ENCODE data around the gene ALG1.
"Not testable (repeated sequence)": the region's sequence is repeated elsewhere in the genome, so short reads cannot be mapped to it uniquely, and the experiment has no call there.

Gene ALG1

GRCh38 chr16:5080996-5081395 lies 9.4 kb downstream of the ALG1 start:
- not testable (repeated sequence) for H2AFZ ChIP-seq (ENCODE audit: low read depth, low read length); H2BK5ac ChIP-seq (ENCODE audit: low read depth, low read length, poor library complexity, severe bottlenecking); H4K91ac ChIP-seq (ENCODE audit: low read length); H2AK5ac ChIP-seq (ENCODE audit: low read length, severe bottlenecking); H3K18ac ChIP-seq (ENCODE audit: low read depth in 1 of 2, low read length in 2 of 2); H3K9me3 ChIP-seq (ENCODE audit: control insufficient read depth, low read length); H3K14ac ChIP-seq (ENCODE audit: low read length in 2 of 2); H3K27me3 ChIP-seq (ENCODE audit: control insufficient read depth in 1 of 2, insufficient read depth in 1 of 2, low read length in 2 of 2); H3K4me3 ChIP-seq (ENCODE audit: insufficient read depth in 1 of 2, low read depth in 1 of 2, low read length in 2 of 2); H3K79me1 ChIP-seq (replicated peaks; ENCODE audit: low read length, poor library complexity, severe bottlenecking); H3K27ac ChIP-seq (ENCODE audit: low read length, poor library complexity, severe bottlenecking); H2BK120ac ChIP-seq (ENCODE audit: low read depth, low read length); DNase-seq; H2BK12ac ChIP-seq (ENCODE audit: low read length in 2 of 2); H3K4me1 ChIP-seq (ENCODE audit: control insufficient read depth, insufficient read depth, low read depth, low read length); H2BK15ac ChIP-seq (ENCODE audit: low read depth, poor library complexity, severe bottlenecking); H3K4ac ChIP-seq (ENCODE audit: low read depth in 1 of 2, low read length in 2 of 2); H3K9ac ChIP-seq (ENCODE audit: low read length); H3K23ac ChIP-seq (ENCODE audit: low read length in 2 of 2); H3K4me2 ChIP-seq (ENCODE audit: low read length, poor library complexity, severe bottlenecking); H4K8ac ChIP-seq (ENCODE audit: low read length)
- 100% methylated on average over 4 of the region's 9 CpGs for WGBS
- H3K36me3 ChIP-seq (ENCODE audit: control insufficient read depth in 1 of 2, insufficient read depth in 2 of 2, low read depth in 1 of 2, low read length in 2 of 2): peaks cover 41 to 73% of the 10 kb centered on the region in 2 experiments

DNA sequence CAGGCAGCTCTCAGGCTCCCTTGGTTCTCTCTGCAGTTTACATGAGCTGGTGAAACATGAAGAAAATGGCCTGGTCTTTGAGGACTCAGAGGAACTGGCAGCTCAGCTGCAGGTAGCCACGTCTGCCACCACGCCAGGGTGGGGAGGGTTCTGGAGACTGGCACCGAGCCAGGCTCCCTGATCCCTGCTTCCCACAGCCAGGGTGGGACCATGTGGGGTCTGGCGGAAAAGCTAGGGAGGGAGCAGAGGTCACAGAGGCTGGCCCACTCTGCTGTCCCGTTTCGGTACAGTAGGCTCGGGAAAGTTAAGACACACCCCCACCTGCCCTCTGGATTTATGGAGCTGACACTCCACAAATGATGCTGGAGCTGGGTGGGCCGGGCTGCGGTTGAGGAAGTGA lies 12.0 kb downstream of the ALG1 start:
- not testable (repeated sequence) for H3K4me2 ChIP-seq (ENCODE audit: low read length, poor library complexity, severe bottlenecking); H4K91ac ChIP-seq (ENCODE audit: low read length)
- WGBS: 97% methylated on average over 9 of the region's 9 CpGs

GRCh38 chr16:5084099-5084731 lies 12.6 kb downstream of the ALG1 start:
- DNase-seq; H3K27me3 ChIP-seq (ENCODE audit: control insufficient read depth in 1 of 2, insufficient read depth in 1 of 2, low read length in 2 of 2); H2BK12ac ChIP-seq (ENCODE audit: low read length in 2 of 2); H3K4me2 ChIP-seq (ENCODE audit: low read length, poor library complexity, severe bottlenecking); H2AFZ ChIP-seq (ENCODE audit: low read depth, low read length); H3K14ac ChIP-seq (ENCODE audit: low read length in 2 of 2); H2BK15ac ChIP-seq (ENCODE audit: low read depth, poor library complexity, severe bottlenecking); H3K9me3 ChIP-seq (ENCODE audit: control insufficient read depth, low read length); H3K27ac ChIP-seq (ENCODE audit: low read length, poor library complexity, severe bottlenecking); H4K91ac ChIP-seq (ENCODE audit: low read length); H3K23ac ChIP-seq (ENCODE audit: low read length in 2 of 2); H3K9ac ChIP-seq (ENCODE audit: low read length); H3K4me1 ChIP-seq (ENCODE audit: control insufficient read depth, insufficient read depth, low read depth, low read length); H3K4ac ChIP-seq (ENCODE audit: low read depth in 1 of 2, low read length in 2 of 2); H2AK5ac ChIP-seq (ENCODE audit: low read length, severe bottlenecking); H3K79me1 ChIP-seq (replicated peaks; ENCODE audit: low read length, poor library complexity, severe bottlenecking); H2BK5ac ChIP-seq (ENCODE audit: low read depth, low read length, poor library complexity, severe bottlenecking); H3K4me3 ChIP-seq (ENCODE audit: insufficient read depth in 1 of 2, low read depth in 1 of 2, low read length in 2 of 2); H3K18ac ChIP-seq (ENCODE audit: low read depth in 1 of 2, low read length in 2 of 2); H4K8ac ChIP-seq (ENCODE audit: low read length); H2BK120ac ChIP-seq (ENCODE audit: low read depth, low read length): not testable (repeated sequence)
- 87% methylated on average over 9 of the region's 11 CpGs for whole genome bisulfite sequencing
- peaks cover 34 to 60% of the 10 kb centered on the region in 2 experiments for H3K36me3 ChIP-seq (ENCODE audit: control insufficient read depth in 1 of 2, insufficient read depth in 2 of 2, low read depth in 1 of 2, low read length in 2 of 2)

More for the DNA sequence above, 12.0 kb downstream of the ALG1 start:
- H4K8ac ChIP-seq (ENCODE audit: low read length); H3K79me1 ChIP-seq (replicated peaks; ENCODE audit: low read length, poor library complexity, severe bottlenecking); H3K14ac ChIP-seq (ENCODE audit: low read length in 2 of 2); H2AFZ ChIP-seq (ENCODE audit: low read depth, low read length); H2AK5ac ChIP-seq (ENCODE audit: low read length, severe bottlenecking); H3K4ac ChIP-seq (ENCODE audit: low read depth in 1 of 2, low read length in 2 of 2); H2BK15ac ChIP-seq (ENCODE audit: low read depth, poor library complexity, severe bottlenecking); H3K23ac ChIP-seq (ENCODE audit: low read length in 2 of 2); DNase-seq; H3K27ac ChIP-seq (ENCODE audit: low read length, poor library complexity, severe bottlenecking); H3K9me3 ChIP-seq (ENCODE audit: control insufficient read depth, low read length); H2BK12ac ChIP-seq (ENCODE audit: low read length in 2 of 2); H3K18ac ChIP-seq (ENCODE audit: low read depth in 1 of 2, low read length in 2 of 2); H2BK120ac ChIP-seq (ENCODE audit: low read depth, low read length); H3K27me3 ChIP-seq (ENCODE audit: control insufficient read depth in 1 of 2, insufficient read depth in 1 of 2, low read length in 2 of 2); H3K4me1 ChIP-seq (ENCODE audit: control insufficient read depth, insufficient read depth, low read depth, low read length); H2BK5ac ChIP-seq (ENCODE audit: low read depth, low read length, poor library complexity, severe bottlenecking); H3K9ac ChIP-seq (ENCODE audit: low read length); H3K4me3 ChIP-seq (ENCODE audit: insufficient read depth in 1 of 2, low read depth in 1 of 2, low read length in 2 of 2): not testable (repeated sequence)
- peaks cover 34 to 60% of the 10 kb centered on the region in 2 experiments for H3K36me3 ChIP-seq (ENCODE audit: control insufficient read depth in 1 of 2, insufficient read depth in 2 of 2, low read depth in 1 of 2, low read length in 2 of 2)

GRCh38 chr16:5084802-5085201 lies 13.2 kb downstream of the ALG1 start:
- H2AFZ ChIP-seq (ENCODE audit: low read depth, low read length); H3K4me1 ChIP-seq (ENCODE audit: control insufficient read depth, insufficient read depth, low read depth, low read length): not testable (repeated sequence)
- 60% methylated on average over 10 of the region's 10 CpGs for WGBS

More at GRCh38 chr16:5084802-5085201, 13.2 kb downstream of the ALG1 start:
- H3K14ac ChIP-seq (ENCODE audit: low read length in 2 of 2); H3K27ac ChIP-seq (ENCODE audit: low read length, poor library complexity, severe bottlenecking); H2BK12ac ChIP-seq (ENCODE audit: low read length in 2 of 2); H2BK5ac ChIP-seq (ENCODE audit: low read depth, low read length, poor library complexity, severe bottlenecking); H3K18ac ChIP-seq (ENCODE audit: low read depth in 1 of 2, low read length in 2 of 2); H3K79me1 ChIP-seq (replicated peaks; ENCODE audit: low read length, poor library complexity, severe bottlenecking); H2AK5ac ChIP-seq (ENCODE audit: low read length, severe bottlenecking); H4K8ac ChIP-seq (ENCODE audit: low read length); H3K9ac ChIP-seq (ENCODE audit: low read length); H3K4me3 ChIP-seq (ENCODE audit: insufficient read depth in 1 of 2, low read depth in 1 of 2, low read length in 2 of 2); H2BK120ac ChIP-seq (ENCODE audit: low read depth, low read length); H4K91ac ChIP-seq (ENCODE audit: low read length); H3K4me2 ChIP-seq (ENCODE audit: low read length, poor library complexity, severe bottlenecking); H3K27me3 ChIP-seq (ENCODE audit: control insufficient read depth in 1 of 2, insufficient read depth in 1 of 2, low read length in 2 of 2); H3K9me3 ChIP-seq (ENCODE audit: control insufficient read depth, low read length); H3K23ac ChIP-seq (ENCODE audit: low read length in 2 of 2); H3K4ac ChIP-seq (ENCODE audit: low read depth in 1 of 2, low read length in 2 of 2); H2BK15ac ChIP-seq (ENCODE audit: low read depth, poor library complexity, severe bottlenecking): not testable (repeated sequence)
- peak; percentile 66 for DNase-seq
- H3K36me3 ChIP-seq (ENCODE audit: control insufficient read depth in 1 of 2, insufficient read depth in 2 of 2, low read depth in 1 of 2, low read length in 2 of 2): peaks cover 32 to 64% of the 10 kb centered on the region in 2 experiments

Data from mesenchymal stem cell (in vitro differentiated cells and primary cell).